ENCODE measurements around the gene ITCH. TPM values are rescaled to one million over a fixed set of nuclear protein-coding genes. Genes with fewer than 3 reads are reported as not detected.
"Not testable (repeated sequence)": the region's sequence is repeated elsewhere in the genome, so short reads cannot be mapped to it uniquely, and the experiment has no call there.

Gene ITCH
- total RNA-seq, 4 donors from 2014 or later = 37.4 to 48.4 (median 43.4) TPM

- no peak overlapping the region for H3K4me3 ChIP-seq
- no peaks in the 10 kb centered on the region for H3K9me3 ChIP-seq
- no peaks in the 10 kb centered on the region for H3K4me1 ChIP-seq
- no peaks in the 10 kb centered on the region for H3K27me3 ChIP-seq
- no peaks in the 10 kb centered on the region for H3K36me3 ChIP-seq
- H3K27ac ChIP-seq = no peak overlapping the region
- TF ChIP-seq CTCF (IDR thresholded peaks at IDR 0.05) (no peak), EP300 (IDR thresholded peaks at IDR 0.05) (no peak), POLR2A (IDR thresholded peaks at IDR 0.05) (no peak), POLR2AphosphoS5 (IDR thresholded peaks at IDR 0.05) (no peak)
- no peak for DNase-seq (ENCODE audit: low spot score in 2 of 2)
- WGBS = 83% methylated on average over 4 of the region's 4 CpGs
Measured at GRCh38 chr20:34347571-34347970, 15.5 kb upstream of the ITCH start.

GRCh38 chr20:34350095-34350494, 13.0 kb upstream of the ITCH start:
- H3K27me3 ChIP-seq = no peaks in the 10 kb centered on the region
- DNase-seq (ENCODE audit: low spot score in 2 of 2) = no peak
- H3K4me1 ChIP-seq = no peaks in the 10 kb centered on the region
- H3K27ac ChIP-seq = no peak overlapping the region
- TF ChIP-seq CTCF (IDR thresholded peaks at IDR 0.05) = no peak
- no peak for TF ChIP-seq POLR2AphosphoS5 (IDR thresholded peaks at IDR 0.05)
- no peak for TF ChIP-seq EP300 (IDR thresholded peaks at IDR 0.05)
- TF ChIP-seq POLR2A (IDR thresholded peaks at IDR 0.05) = no peak
- no peaks in the 10 kb centered on the region for H3K36me3 ChIP-seq
- H3K9me3 ChIP-seq = no peaks in the 10 kb centered on the region
- WGBS = 62% methylated on average over 3 of the region's 3 CpGs
- no peak overlapping the region for H3K4me3 ChIP-seq

GRCh38 chr20:34353467-34353866, 9.6 kb upstream of the ITCH start:
- H3K4me1 ChIP-seq; H3K27me3 ChIP-seq; H3K4me3 ChIP-seq; DNase-seq (ENCODE audit: low spot score in 2 of 2); H3K36me3 ChIP-seq; H3K27ac ChIP-seq; H3K9me3 ChIP-seq: not testable (repeated sequence)
- WGBS = 87% methylated on average over 6 of the region's 6 CpGs

- TF ChIP-seq CTCF (IDR thresholded peaks at IDR 0.05) = no peak
- TF ChIP-seq POLR2AphosphoS5 (IDR thresholded peaks at IDR 0.05) = no peak
- TF ChIP-seq POLR2A (IDR thresholded peaks at IDR 0.05) = no peak
- no peak for TF ChIP-seq EP300 (IDR thresholded peaks at IDR 0.05)
- WGBS = 84% methylated on average over 2 of the region's 2 CpGs
- no peaks in the 10 kb centered on the region for H3K4me1 ChIP-seq
- DNase-seq (ENCODE audit: low spot score in 2 of 2) = no peak
- no peaks in the 10 kb centered on the region for H3K9me3 ChIP-seq
- H3K36me3 ChIP-seq = no peaks in the 10 kb centered on the region
- no peaks in the 10 kb centered on the region for H3K27me3 ChIP-seq
- no peak overlapping the region for H3K4me3 ChIP-seq
- no peak overlapping the region for H3K27ac ChIP-seq
Measured at GRCh38 chr20:34355427-34355826, 7.6 kb upstream of the ITCH start.

- H3K4me1 ChIP-seq; H3K9me3 ChIP-seq; DNase-seq (ENCODE audit: low spot score in 2 of 2); H3K4me3 ChIP-seq; H3K27me3 ChIP-seq; H3K27ac ChIP-seq; H3K36me3 ChIP-seq: not testable (repeated sequence)
- WGBS = 93% methylated on average over 9 of the region's 9 CpGs
Measured at GRCh38 chr20:34359729-34360128, 3.3 kb upstream of the ITCH start.

GRCh38 chr20:34362502-34363061, 491 bp upstream of the ITCH start:
- DNase-seq (ENCODE audit: low spot score in 2 of 2) = peak in 1 of 2 donors; percentile 55
- WGBS = 65% methylated on average over 8 of the region's 8 CpGs
- Histone ChIP-seq H3K9me3 (no peaks in the 10 kb centered on the region), H3K4me1 (peaks cover 35% of the 10 kb centered on the region), H3K4me3 (peak overlapping the region; percentile 96), H3K27ac (no peak overlapping the region), H3K36me3 (no peaks in the 10 kb centered on the region), H3K27me3 (no peaks in the 10 kb centered on the region)
- TF ChIP-seq CTCF (IDR thresholded peaks at IDR 0.05) = no peak
